SK-N-MC (cell line): ENCODE measurements around the gene HMCN1.

Experiments used
- EZH2 ChIP-seq: fragments of 200-600 bp; sonication (generic); IDR thresholded peaks from one replicate; pipeline ENCODE4 v1.6.1; 2017; ENCODE audit warnings: antibody characterized with exemption
- POLR2AphosphoS5 ChIP-seq: IDR thresholded peaks from 2 replicates; pipeline ENCODE4 v1.6.1; 2012; ENCODE audit warnings: mild to moderate bottlenecking, low read depth, low read length, borderline replicate concordance

DNA sequence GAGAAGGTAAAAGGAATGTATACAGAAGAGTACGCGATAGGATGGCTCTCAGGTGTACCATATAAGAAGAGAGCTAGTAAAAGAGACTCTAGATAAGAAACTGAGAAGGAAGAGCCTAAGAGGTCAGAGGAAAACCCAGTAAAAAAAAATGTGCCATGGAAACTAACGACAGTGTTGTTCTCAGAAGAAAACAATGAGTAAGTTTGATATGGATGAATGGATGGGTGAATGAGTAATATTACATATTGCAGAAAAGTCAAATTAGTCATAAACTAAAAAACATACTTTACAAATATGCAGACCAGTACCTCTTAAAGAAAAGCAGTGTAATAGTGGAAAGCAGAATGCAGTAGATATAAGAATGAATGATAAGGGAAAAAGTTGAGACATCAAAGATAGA, 316.2 kb downstream of the HMCN1 start:
- no peak for TF ChIP-seq POLR2AphosphoS5
- no peak for TF ChIP-seq EZH2
